Activated CD4-positive, CD25-positive, alpha-beta regulatory T cell treated with anti-CD3 and anti-CD28 coated beads, Interleukin-2, amount 50 U/mL, for 16 hours (primary cell): ENCODE data around the gene NUS1.
"Not testable (repeated sequence)": the region's sequence is repeated elsewhere in the genome, so short reads cannot be mapped to it uniquely, and the experiment has no call there.

Experiments used
- DNase-seq: peaks from one replicate; pipeline ENCODE4 v3.0.0-alpha.2; 2020; ENCODE audit warnings: low read depth, low spot score

Gene NUS1

GRCh38 chr6:117711369-117711768 is 36.1 kb downstream of the NUS1 start:
- no peak for DNase-seq

- no peak for DNase-seq
Measured at GRCh38 chr6:117718895-117719294, 43.6 kb downstream of the NUS1 start.

- not testable (repeated sequence) for DNase-seq
Measured at GRCh38 chr6:117721520-117721919, 46.3 kb downstream of the NUS1 start.

- no peak for DNase-seq
Measured at GRCh38 chr6:117728626-117729025, 53.4 kb downstream of the NUS1 start.

GRCh38 chr6:117729613-117730012 is 54.3 kb downstream of the NUS1 start:
- no peak for DNase-seq

- DNase-seq: no peak
Measured at GRCh38 chr6:117733341-117733740, 58.1 kb downstream of the NUS1 start.

GRCh38 chr6:117739869-117740268 is 64.6 kb downstream of the NUS1 start:
- DNase-seq: no peak

GRCh38 chr6:117740605-117741004 is 65.3 kb downstream of the NUS1 start:
- no peak for DNase-seq

- not testable (repeated sequence) for DNase-seq
Measured at GRCh38 chr6:117750675-117751074, 75.4 kb downstream of the NUS1 start.
